Fibroblast of lung (primary cell): Measurements from ENCODE around the gene TBC1D14.

Experiments used
- EZH2 ChIP-seq: IDR thresholded peaks from 2 replicates; pipeline ENCODE4 v1.5.1; 2012; ENCODE audit warnings: low read length, control low read depth, mild to moderate bottlenecking; ENCODE audit errors: missing control alignments
- TF ChIP-seq, protein P1 (sequence below), 2 donors: IDR thresholded peaks in 1 of 2; conservative IDR thresholded peaks in 1 of 2; 1 replicate in 1 of 2; 2 replicates in 1 of 2; pipeline ENCODE4 v1.5.1; 2011 to 2012; ENCODE audit warnings: low read length in 2 of 2, control low read depth in 1 of 2, inconsistent platforms in 1 of 2, low read depth in 1 of 2, mild to moderate bottlenecking in 1 of 2

DNA sequence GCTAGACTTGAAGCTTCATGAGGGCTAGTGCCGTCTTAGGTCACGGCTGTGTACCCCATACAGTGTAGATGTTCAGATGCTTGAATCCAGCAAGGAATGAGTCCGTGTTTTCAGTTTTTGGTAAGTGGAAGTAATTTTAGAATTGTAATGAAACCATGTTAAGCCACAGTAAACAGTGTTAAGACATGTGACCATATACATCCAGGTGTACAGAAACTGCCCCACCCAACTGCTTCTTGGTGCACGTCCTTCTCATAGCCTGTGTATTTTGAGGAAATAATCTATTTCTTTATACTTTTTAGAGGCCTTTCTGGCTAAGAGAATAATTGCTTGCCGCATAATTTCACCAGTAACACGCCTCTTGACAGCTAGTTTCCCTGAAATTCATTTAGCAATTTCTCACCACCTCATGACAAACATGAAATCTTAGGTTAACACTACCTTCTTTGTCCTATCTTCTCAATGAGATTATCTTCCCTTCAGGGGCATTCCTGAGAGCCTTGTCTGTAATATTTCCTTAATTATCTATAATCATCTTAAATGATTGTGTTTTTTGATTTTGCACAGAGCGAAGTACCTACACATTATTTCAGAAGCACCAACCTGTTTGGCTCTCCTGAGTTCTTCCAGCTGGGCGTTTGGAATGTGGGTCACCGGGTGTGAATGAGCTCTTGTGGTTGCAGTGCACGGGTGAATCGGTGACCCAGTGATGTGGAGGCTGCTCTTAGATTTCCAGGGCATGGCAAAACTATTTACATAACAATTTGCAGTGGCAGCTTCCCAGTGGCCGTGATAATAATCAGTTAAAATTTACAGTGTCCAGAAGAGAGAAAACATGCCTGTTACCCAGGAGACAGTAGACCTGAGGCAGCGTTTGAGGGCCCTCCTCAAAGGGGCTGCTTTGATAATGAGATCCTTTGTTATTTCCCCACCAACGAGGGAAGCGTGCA, 83.4 kb downstream of the TBC1D14 start:
- TF ChIP-seq, protein P1, sequence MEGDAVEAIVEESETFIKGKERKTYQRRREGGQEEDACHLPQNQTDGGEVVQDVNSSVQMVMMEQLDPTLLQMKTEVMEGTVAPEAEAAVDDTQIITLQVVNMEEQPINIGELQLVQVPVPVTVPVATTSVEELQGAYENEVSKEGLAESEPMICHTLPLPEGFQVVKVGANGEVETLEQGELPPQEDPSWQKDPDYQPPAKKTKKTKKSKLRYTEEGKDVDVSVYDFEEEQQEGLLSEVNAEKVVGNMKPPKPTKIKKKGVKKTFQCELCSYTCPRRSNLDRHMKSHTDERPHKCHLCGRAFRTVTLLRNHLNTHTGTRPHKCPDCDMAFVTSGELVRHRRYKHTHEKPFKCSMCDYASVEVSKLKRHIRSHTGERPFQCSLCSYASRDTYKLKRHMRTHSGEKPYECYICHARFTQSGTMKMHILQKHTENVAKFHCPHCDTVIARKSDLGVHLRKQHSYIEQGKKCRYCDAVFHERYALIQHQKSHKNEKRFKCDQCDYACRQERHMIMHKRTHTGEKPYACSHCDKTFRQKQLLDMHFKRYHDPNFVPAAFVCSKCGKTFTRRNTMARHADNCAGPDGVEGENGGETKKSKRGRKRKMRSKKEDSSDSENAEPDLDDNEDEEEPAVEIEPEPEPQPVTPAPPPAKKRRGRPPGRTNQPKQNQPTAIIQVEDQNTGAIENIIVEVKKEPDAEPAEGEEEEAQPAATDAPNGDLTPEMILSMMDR (conservative IDR thresholded peaks at IDR 0.05 in 1 of 2, IDR thresholded peaks at IDR 0.05 in 1 of 2; ENCODE audit: low read depth in 1 of 2, low read length in 2 of 2): no peak
- no peak for TF ChIP-seq EZH2
